GM12878 (cell line): ENCODE results near the gene PALLD. TPM values are rescaled to one million over a fixed set of nuclear protein-coding genes. Genes with fewer than 3 reads are reported as not detected.

Experiments
- ATAC-seq: fragments of 200-7000 bp; cut with Tn5 transposase; 3 replicates; pipeline ENCODE4 v1.9.1; 2020; ENCODE audit warnings: mild to moderate bottlenecking, moderate library complexity
- BruUV-seq: library from RNA; stranded (reverse); fragments of 400-500 nt; replicated peaks from 2 replicates; lab custom pipeline; 2021; lab: Mats Ljungman, UMichigan
- CTCF ChIA-PET: fragments of 300-600 bp; sonication (Branson Sonifier 250); formaldehyde crosslinking; extraction: SDS; loops from one replicate; lab custom pipeline; 2021; ENCODE audit warnings: inconsistent platforms; lab: Yijun Ruan, JAX
- POLR2A ChIA-PET: fragments of 350-600 bp; formaldehyde crosslinking; extraction: SDS; loops from one replicate; lab custom pipeline; 2021; ENCODE audit warnings: inconsistent platforms; lab: Charles Lee
- RAD21 ChIA-PET: fragments of 300-600 bp; sonication (Branson Sonifier 250); formaldehyde crosslinking; loops from one replicate; lab custom pipeline; 2023; ENCODE audit warnings: antibody characterized with exemption; ENCODE audit not compliant: unreplicated experiment; lab: Charles Lee
- SMC1A ChIA-PET: fragments of 300-600 bp; sonication (Branson Sonifier 250); formaldehyde crosslinking; loops from one replicate; lab custom pipeline; 2023; ENCODE audit not compliant: unreplicated experiment, uncharacterized antibody; lab: Charles Lee
- DNase-seq: peaks from one replicate; pipeline ENCODE4 v3.0.0-alpha.2; 2011; ENCODE audit warnings: low read depth, low spot score
- FAIRE-seq: peaks from 3 replicates; lab custom pipeline; 2011; peaks lifted over from hg19 to GRCh38; lab: Jason Lieb, UNC
- H2AFZ ChIP-seq: 2 replicates; pipeline ENCODE4 v1.6.0; 2011; ENCODE audit warnings: low read depth, low read length, control low read depth; ENCODE audit not compliant: control insufficient read depth
- H3K27ac ChIP-seq: 2 replicates; pipeline ENCODE4 v1.5.1; 2011; ENCODE audit warnings: control low read depth; ENCODE audit not compliant: control insufficient read depth, insufficient read depth
- H3K27me3 ChIP-seq, 2 experiments: replicated peaks in 1 of 2; 2 replicates each; pipeline versions ENCODE4 v1.6.0 to v1.6.1; 2011; ENCODE audit warnings: low read length in 1 of 2; ENCODE audit not compliant: control insufficient read depth in 2 of 2, insufficient read depth in 2 of 2
- H3K36me3 ChIP-seq, 2 experiments: 2 replicates each; pipeline ENCODE4 v1.5.1; 2011; ENCODE audit warnings: low read length in 1 of 2; ENCODE audit not compliant: control insufficient read depth in 2 of 2, insufficient read depth in 2 of 2
- H3K4me1 ChIP-seq: 2 replicates; pipeline ENCODE4 v1.6.1; 2011; ENCODE audit warnings: mild to moderate bottlenecking, low read length, moderate library complexity, mixed read lengths; ENCODE audit not compliant: control insufficient read depth, insufficient read depth
- H3K4me2 ChIP-seq: 2 replicates; pipeline ENCODE4 v1.6.0; 2011; ENCODE audit warnings: control low read depth; ENCODE audit not compliant: control insufficient read depth, insufficient read depth
- H3K4me3 ChIP-seq: fragments of 200-600 bp; sonication (generic); 2 replicates; pipeline ENCODE4 v1.5.1; 2016
- H3K79me2 ChIP-seq: 2 replicates; pipeline ENCODE4 v1.6.0; 2011; ENCODE audit warnings: low read length; ENCODE audit not compliant: control insufficient read depth, insufficient read depth
- H3K9ac ChIP-seq: 2 replicates; pipeline ENCODE4 v1.8.0; 2011; ENCODE audit warnings: low read length, control low read depth, mixed read lengths; ENCODE audit not compliant: control insufficient read depth, insufficient read depth
- H3K9me3 ChIP-seq: replicated peaks from 3 replicates; pipeline ENCODE4 v1.5.1; 2011; ENCODE audit warnings: mild to moderate bottlenecking, low read length; ENCODE audit not compliant: control insufficient read depth, insufficient read depth
- H4K20me1 ChIP-seq: 2 replicates; pipeline ENCODE4 v1.6.0; 2011; ENCODE audit not compliant: control insufficient read depth, insufficient read depth
- CBX3 ChIP-seq: fragments of 200-600 bp; sonication (generic); IDR thresholded peaks from 2 replicates; pipeline ENCODE4 v1.6.1; 2016; ENCODE audit warnings: low read depth, borderline replicate concordance
- TAF1 ChIP-seq: IDR thresholded peaks from 2 replicates; pipeline ENCODE4 v1.6.1; 2011; ENCODE audit warnings: mild to moderate bottlenecking, low read depth, low read length, borderline replicate concordance
- ZBTB4 ChIP-seq: fragments of 450-650 bp; formaldehyde crosslinking; IDR thresholded peaks from 2 replicates; pipeline ENCODE4 v1.4.0; 2022; ENCODE audit warnings: mild to moderate bottlenecking, moderate library complexity
- WGBS: methylation state at CpG from one replicate; pipeline ENCODE4 v1.1.6; 2016; ENCODE audit warnings: low lambda C conversion rate; ENCODE audit not compliant: insufficient replicate concordance, insufficient coverage; ENCODE audit errors: missing lambda C conversion rate; 5-methylcytosine and 5-hydroxymethylcytosine counted together
- in situ Hi-C: fragments of 300-500 bp; cut with MboI; formaldehyde crosslinking; loops from 9 replicates; pipeline ENCODE4 v1.14.3; 2018; ENCODE audit warnings: mixed read lengths
- intact Hi-C: fragments of 100-400 bp; cut with micrococcal nuclease; formaldehyde crosslinking; loops from one replicate; pipeline ENCODE4 v1.14.2; 2022; ENCODE audit not compliant: unreplicated experiment
- polyA plus RNA-seq, 11 experiments: library from polyadenylated mRNA; depleted of rRNA in 4 of 11; unstranded in 6 of 11; stranded (reverse) in 5 of 11; fragments of >200 nt; fragmentation: Nextera tagmentation in 4 of 11; fragmentation: Illumina TruSeq in 1 of 11; extraction: Ambion mirVana in 4 of 11; extraction: Trizol in 1 of 11; gene quantifications; 1 replicate in 1 of 11; 2 replicates in 10 of 11; pipeline versions ENCODE4 v1.2.1 to v1.2.3, GENCODE V29; 2011 to 2016; ENCODE audit warnings: inconsistent platforms in 2 of 11, missing spikeins in 2 of 11, low read depth in 1 of 11
- total RNA-seq, 4 experiments: library from RNA; depleted of rRNA in 3 of 4; stranded (reverse); fragments of >200 nt in 3 of 4; fragmentation: Illumina TruSeq in 1 of 4; extraction: Trizol in 1 of 4; gene quantifications; 2 replicates each; pipeline versions ENCODE4 v1.2.1 to v1.2.3, GENCODE V29; 2013 to 2021
- TF ChIP-seq, protein P1 (sequence below): fragments of 450-650 bp; IDR thresholded peaks from 2 replicates; pipeline ENCODE4 v1.6.1; 2018; ENCODE audit warnings: mild to moderate bottlenecking, low read depth, moderate library complexity; ENCODE audit not compliant: partially characterized antibody
- TF ChIP-seq, protein P2 (sequence below): fragments of 450-650 bp; IDR thresholded peaks from 2 replicates; pipeline ENCODE4 v1.6.1; 2014; ENCODE audit warnings: mild to moderate bottlenecking
- TF ChIP-seq, protein P3 (sequence below): fragments of 450-650 bp; IDR thresholded peaks from 2 replicates; pipeline ENCODE4 v1.6.1; 2016; ENCODE audit warnings: mild to moderate bottlenecking

Gene PALLD
- total and polyA plus RNA-seq, 10 of the 15 experiments (the other 5 are each of a cell fraction or from before 2014, with no cell fraction given), result 1.0 to 7.7 (median 1.7) TPM

DNA sequence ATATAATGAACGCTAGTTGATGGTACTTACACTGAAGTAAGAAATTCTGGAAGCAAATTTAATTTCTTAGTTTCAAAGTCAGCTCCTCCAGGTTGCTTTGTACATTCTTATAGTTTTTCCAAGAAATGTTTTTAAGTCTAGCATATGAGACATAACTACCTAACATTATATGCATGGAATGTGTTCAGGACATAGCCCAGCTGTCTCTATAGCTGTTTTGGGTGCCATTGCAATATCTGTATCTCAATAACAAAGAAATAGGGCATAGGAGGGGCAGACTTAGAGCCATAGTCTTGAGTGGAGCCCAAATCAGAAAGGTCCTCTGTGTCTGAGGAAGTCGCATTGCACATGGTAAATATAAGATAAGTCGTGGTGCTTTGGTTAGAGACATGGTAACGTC, 369.8 kb downstream of the PALLD start:
- Histone ChIP-seq H2AFZ (no peak overlapping the region), H3K27me3 (peaks cover 0 to 4% of the 10 kb centered on the region in 2 experiments; a peak in 1 of 4 replicates), H3K27ac (no peak overlapping the region), H3K4me1 (no peaks in the 10 kb centered on the region), H3K4me2 (no peak overlapping the region), H3K79me2 (no peaks in the 10 kb centered on the region), H3K9ac (no peak overlapping the region), H3K9me3 (no peaks in the 10 kb centered on the region), H4K20me1 (no peaks in the 10 kb centered on the region), H3K36me3 (no peaks in the 10 kb centered on the region), H3K4me3 (no peak overlapping the region)
- ChIA-PET SMC1A (interaction anchor here (0.7 to 1.3 kb wide), 3 partner anchors 12 to 155 kb away, joined by 3 to 9 read pairs (median 3); no protein-coding TSS in a partner anchor), RAD21 (no interaction called here), POLR2A (no interaction called here), CTCF (interaction anchor here (0.7 to 1.3 kb wide), 3 partner anchors 9 to 155 kb away, joined by 3 to 4 read pairs (median 3); no protein-coding TSS in a partner anchor)
- in situ Hi-C loops (no loop called here), intact Hi-C loops (no loop called here)
- ATAC-seq (no peak), FAIRE-seq (no peak), DNase-seq (no peak)
- BruUV-seq, result no TSS peak
- TF ChIP-seq, protein P1, sequence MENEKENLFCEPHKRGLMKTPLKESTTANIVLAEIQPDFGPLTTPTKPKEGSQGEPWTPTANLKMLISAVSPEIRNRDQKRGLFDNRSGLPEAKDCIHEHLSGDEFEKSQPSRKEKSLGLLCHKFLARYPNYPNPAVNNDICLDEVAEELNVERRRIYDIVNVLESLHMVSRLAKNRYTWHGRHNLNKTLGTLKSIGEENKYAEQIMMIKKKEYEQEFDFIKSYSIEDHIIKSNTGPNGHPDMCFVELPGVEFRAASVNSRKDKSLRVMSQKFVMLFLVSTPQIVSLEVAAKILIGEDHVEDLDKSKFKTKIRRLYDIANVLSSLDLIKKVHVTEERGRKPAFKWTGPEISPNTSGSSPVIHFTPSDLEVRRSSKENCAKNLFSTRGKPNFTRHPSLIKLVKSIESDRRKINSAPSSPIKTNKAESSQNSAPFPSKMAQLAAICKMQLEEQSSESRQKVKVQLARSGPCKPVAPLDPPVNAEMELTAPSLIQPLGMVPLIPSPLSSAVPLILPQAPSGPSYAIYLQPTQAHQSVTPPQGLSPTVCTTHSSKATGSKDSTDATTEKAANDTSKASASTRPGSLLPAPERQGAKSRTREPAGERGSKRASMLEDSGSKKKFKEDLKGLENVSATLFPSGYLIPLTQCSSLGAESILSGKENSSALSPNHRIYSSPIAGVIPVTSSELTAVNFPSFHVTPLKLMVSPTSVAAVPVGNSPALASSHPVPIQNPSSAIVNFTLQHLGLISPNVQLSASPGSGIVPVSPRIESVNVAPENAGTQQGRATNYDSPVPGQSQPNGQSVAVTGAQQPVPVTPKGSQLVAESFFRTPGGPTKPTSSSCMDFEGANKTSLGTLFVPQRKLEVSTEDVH, result no peak
- TF ChIP-seq TAF1 (no peak), ZBTB4 (CRISPR knock-in tag) (no peak), CBX3 (no peak)
- TF ChIP-seq, protein P2, sequence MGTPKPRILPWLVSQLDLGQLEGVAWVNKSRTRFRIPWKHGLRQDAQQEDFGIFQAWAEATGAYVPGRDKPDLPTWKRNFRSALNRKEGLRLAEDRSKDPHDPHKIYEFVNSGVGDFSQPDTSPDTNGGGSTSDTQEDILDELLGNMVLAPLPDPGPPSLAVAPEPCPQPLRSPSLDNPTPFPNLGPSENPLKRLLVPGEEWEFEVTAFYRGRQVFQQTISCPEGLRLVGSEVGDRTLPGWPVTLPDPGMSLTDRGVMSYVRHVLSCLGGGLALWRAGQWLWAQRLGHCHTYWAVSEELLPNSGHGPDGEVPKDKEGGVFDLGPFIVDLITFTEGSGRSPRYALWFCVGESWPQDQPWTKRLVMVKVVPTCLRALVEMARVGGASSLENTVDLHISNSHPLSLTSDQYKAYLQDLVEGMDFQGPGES, result no peak
- TF ChIP-seq, protein P3, sequence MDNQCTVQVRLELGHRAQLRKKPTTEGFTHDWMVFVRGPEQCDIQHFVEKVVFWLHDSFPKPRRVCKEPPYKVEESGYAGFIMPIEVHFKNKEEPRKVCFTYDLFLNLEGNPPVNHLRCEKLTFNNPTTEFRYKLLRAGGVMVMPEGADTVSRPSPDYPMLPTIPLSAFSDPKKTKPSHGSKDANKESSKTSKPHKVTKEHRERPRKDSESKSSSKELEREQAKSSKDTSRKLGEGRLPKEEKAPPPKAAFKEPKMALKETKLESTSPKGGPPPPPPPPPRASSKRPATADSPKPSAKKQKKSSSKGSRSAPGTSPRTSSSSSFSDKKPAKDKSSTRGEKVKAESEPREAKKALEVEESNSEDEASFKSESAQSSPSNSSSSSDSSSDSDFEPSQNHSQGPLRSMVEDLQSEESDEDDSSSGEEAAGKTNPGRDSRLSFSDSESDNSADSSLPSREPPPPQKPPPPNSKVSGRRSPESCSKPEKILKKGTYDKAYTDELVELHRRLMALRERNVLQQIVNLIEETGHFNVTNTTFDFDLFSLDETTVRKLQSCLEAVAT, result no peak
- WGBS, result 72% methylated on average over 4 of the region's 4 CpGs
